Measurements from ENCODE around the gene FHIT. TPM values are rescaled to one million over a fixed set of nuclear protein-coding genes. Genes with fewer than 3 reads are reported as not detected.
A peak's percentile ranks its signal among the peaks of the same experiment; 100 is the strongest.

Gene FHIT
- total and polyA plus RNA-seq, 10 of the 15 experiments (the other 5 are each of a cell fraction or from before 2014, with no cell fraction given), result 4.2 to 14.9 (median 9.4) TPM

GRCh38 chr3:60504827-60505457 lies 746.3 kb downstream of the FHIT start (continued):
- TF ChIP-seq MTA2 (IDR thresholded peaks at IDR 0.05; ENCODE audit: low read depth) (peak; percentile 84), KDM1A (IDR thresholded peaks at IDR 0.05; ENCODE audit: borderline replicate concordance) (no peak), CBX3 (IDR thresholded peaks at IDR 0.05; ENCODE audit: borderline replicate concordance, low read depth) (no peak), BHLHE40 (IDR thresholded peaks at IDR 0.05; ENCODE audit: borderline replicate concordance in 1 of 2, low read depth in 2 of 2, low read length in 1 of 2) (0 out of 4 replicates have a peak, but pooled peaks of 1 of the 2 experiments have one; percentile 17), EP300 (IDR thresholded peaks at IDR 0.05; ENCODE audit: borderline replicate concordance in 1 of 2, control insufficient read depth in 1 of 2, low read depth in 2 of 2, low read length in 2 of 2) (peak; percentile 85 to 91; a peak in 3 of 4 replicates), ZNF274 (IDR thresholded peaks at IDR 0.05; ENCODE audit: insufficient read depth, insufficient read length) (no peak), NKRF (conservative IDR thresholded peaks at IDR 0.05) (no peak), NBN (IDR thresholded peaks at IDR 0.05) (0 out of 2 replicates have a peak, but pooled peaks have one; percentile 13), IKZF2 (IDR thresholded peaks at IDR 0.05) (peak; percentile 63 to 69; a peak in 2 of 4 replicates), JUNB (IDR thresholded peaks at IDR 0.05) (peak; percentile 29; the same call in 1 of the 2 replicates), SREBF1 (IDR thresholded peaks at IDR 0.05; ENCODE audit: low read length) (no peak), ZNF384 (IDR thresholded peaks at IDR 0.05; ENCODE audit: borderline replicate concordance, low read depth, low read length) (peak; percentile 54; the same call in 1 of the 2 replicates), RELA (IDR thresholded peaks at IDR 0.05; ENCODE audit: borderline replicate concordance, partially characterized antibody) (no peak), MEF2A (IDR thresholded peaks at IDR 0.05; ENCODE audit: insufficient read depth, low read depth, low read length) (peak; percentile 46; the same call in 1 of the 2 replicates), CREB1 (IDR thresholded peaks at IDR 0.05; ENCODE audit: low read depth) (peak; percentile 63; the same call in 1 of the 2 replicates), BMI1 (IDR thresholded peaks at IDR 0.05; ENCODE audit: borderline replicate concordance) (peak; percentile 64; the same call in 1 of the 2 replicates), ELK1 (IDR thresholded peaks at IDR 0.05; ENCODE audit: low read depth, low read length) (no peak), SIN3A (IDR thresholded peaks at IDR 0.05; ENCODE audit: low read depth, low read length) (no peak)
- TF ChIP-seq, protein P1, sequence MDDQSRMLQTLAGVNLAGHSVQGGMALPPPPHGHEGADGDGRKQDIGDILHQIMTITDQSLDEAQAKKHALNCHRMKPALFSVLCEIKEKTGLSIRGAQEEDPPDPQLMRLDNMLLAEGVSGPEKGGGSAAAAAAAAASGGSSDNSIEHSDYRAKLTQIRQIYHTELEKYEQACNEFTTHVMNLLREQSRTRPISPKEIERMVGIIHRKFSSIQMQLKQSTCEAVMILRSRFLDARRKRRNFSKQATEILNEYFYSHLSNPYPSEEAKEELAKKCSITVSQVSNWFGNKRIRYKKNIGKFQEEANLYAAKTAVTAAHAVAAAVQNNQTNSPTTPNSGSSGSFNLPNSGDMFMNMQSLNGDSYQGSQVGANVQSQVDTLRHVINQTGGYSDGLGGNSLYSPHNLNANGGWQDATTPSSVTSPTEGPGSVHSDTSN (IDR thresholded peaks at IDR 0.05; ENCODE audit: insufficient replicate concordance, low read depth, low read length), result no peak
- TF ChIP-seq, protein P2, sequence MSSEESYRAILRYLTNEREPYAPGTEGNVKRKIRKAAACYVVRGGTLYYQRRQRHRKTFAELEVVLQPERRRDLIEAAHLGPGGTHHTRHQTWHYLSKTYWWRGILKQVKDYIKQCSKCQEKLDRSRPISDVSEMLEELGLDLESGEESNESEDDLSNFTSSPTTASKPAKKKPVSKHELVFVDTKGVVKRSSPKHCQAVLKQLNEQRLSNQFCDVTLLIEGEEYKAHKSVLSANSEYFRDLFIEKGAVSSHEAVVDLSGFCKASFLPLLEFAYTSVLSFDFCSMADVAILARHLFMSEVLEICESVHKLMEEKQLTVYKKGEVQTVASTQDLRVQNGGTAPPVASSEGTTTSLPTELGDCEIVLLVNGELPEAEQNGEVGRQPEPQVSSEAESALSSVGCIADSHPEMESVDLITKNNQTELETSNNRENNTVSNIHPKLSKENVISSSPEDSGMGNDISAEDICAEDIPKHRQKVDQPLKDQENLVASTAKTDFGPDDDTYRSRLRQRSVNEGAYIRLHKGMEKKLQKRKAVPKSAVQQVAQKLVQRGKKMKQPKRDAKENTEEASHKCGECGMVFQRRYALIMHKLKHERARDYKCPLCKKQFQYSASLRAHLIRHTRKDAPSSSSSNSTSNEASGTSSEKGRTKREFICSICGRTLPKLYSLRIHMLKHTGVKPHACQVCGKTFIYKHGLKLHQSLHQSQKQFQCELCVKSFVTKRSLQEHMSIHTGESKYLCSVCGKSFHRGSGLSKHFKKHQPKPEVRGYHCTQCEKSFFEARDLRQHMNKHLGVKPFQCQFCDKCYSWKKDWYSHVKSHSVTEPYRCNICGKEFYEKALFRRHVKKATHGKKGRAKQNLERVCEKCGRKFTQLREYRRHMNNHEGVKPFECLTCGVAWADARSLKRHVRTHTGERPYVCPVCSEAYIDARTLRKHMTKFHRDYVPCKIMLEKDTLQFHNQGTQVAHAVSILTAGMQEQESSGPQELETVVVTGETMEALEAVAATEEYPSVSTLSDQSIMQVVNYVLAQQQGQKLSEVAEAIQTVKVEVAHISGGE (CRISPR knock-in tag; IDR thresholded peaks at IDR 0.05), result no peak
- TF ChIP-seq, protein P3, sequence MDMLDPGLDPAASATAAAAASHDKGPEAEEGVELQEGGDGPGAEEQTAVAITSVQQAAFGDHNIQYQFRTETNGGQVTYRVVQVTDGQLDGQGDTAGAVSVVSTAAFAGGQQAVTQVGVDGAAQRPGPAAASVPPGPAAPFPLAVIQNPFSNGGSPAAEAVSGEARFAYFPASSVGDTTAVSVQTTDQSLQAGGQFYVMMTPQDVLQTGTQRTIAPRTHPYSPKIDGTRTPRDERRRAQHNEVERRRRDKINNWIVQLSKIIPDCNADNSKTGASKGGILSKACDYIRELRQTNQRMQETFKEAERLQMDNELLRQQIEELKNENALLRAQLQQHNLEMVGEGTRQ (IDR thresholded peaks at IDR 0.05; ENCODE audit: borderline replicate concordance, low read depth, low read length), result no peak
